ENCODE measurements around the gene PLXNB1. TPM values are rescaled to one million over a fixed set of nuclear protein-coding genes. Genes with fewer than 3 reads are reported as not detected.
"Not testable (repeated sequence)": the region's sequence is repeated elsewhere in the genome, so short reads cannot be mapped to it uniquely, and the experiment has no call there.

Gene PLXNB1
- total and polyA plus RNA-seq, 4 experiments from 2014 or later: 0.48 to 5.0 (median 2.6) TPM; not detected in 1

DNA sequence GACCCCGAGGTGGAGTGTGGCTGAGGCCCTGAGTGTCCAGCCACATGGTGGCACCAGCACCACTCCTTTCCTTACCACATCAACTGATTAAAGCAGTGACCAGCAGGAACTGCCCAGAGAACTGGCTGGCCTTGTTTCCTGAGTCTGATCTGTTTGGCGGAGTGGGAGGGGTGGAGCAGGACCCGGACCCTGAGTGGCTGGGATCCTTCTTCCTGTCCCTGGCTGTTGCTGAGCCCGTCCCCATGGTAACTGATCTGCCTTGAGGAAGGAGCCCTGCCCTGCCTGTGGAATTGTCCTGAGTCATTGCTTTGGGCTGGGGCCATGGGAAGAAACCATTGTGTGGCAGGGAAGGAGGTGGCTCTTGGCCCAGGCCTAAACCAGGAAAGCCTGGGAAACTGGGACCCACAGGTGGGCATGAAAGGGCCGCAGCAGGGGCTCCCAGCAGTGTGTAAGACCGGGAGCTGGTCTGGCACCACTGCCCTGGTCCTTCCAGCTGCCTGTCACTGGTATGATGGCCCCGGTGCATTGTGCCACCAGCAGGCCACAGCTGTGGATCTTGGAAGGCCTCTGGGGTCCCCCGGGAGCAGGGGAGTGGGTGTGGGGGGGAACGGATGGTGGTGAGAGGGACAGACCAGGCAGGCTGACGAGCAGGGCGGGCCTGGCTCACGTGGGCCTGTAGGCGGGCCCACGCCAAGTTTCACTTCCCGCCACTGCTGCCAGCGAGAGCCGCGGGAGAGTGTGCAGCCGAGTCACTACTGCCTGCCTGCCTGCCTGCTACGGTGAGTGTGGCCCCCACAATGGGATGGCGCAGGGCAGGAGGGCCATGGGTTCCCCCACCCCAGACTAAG lies 35.9 kb upstream of the PLXNB1 start:
- CTCF ChIA-PET (ENCODE audit: partially characterized antibody): interaction anchor here (0.9 to 4.9 kb wide), 11 partner anchors 11 to 65 kb away, joined by 3 to 34 read pairs (median 5); partner anchors contain the start of gene SHISA5
- H3K27me3 ChIP-seq (ENCODE audit: insufficient read depth, low read length): no peaks in the 10 kb centered on the region
- H3K4me3 ChIP-seq (ENCODE audit: low read length in 2 of 2): peak overlapping the region; percentile 69 to 94
- peak overlapping the region; percentile 87 to 94 (median 90) for H3K4me3 Mint-ChIP-seq
- intact Hi-C loops (cut with micrococcal nuclease): loop anchor here (1.0 to 2.0 kb wide), 4 partner anchors 14 to 91 kb away; partner anchors contain the start of gene PFKFB4
- peak overlapping the region; percentile 86 for H3K27ac ChIP-seq (ENCODE audit: low read depth, low read length)
- peaks cover 30 to 58% (median 49%) of the 10 kb centered on the region in 4 donors for H3K4me1 Mint-ChIP-seq
- H3K4me1 ChIP-seq (ENCODE audit: insufficient read depth, low read length): peaks cover 55% of the 10 kb centered on the region
- H3K27me3 Mint-ChIP-seq: no peaks in the 10 kb centered on the region
- peaks cover 20% of the 10 kb centered on the region for H3K36me3 ChIP-seq (ENCODE audit: insufficient read depth, low read length)
- no peaks in the 10 kb centered on the region for H3K9me3 Mint-ChIP-seq
- peak overlapping the region; percentile 92 to 98 (median 96) for H3K27ac Mint-ChIP-seq
- POLR2A ChIA-PET (ENCODE audit: partially characterized antibody): interaction anchor here (0.6 to 6.4 kb wide), 19 partner anchors 7 to 96 kb away, joined by 3 to 60 read pairs (median 5); partner anchors contain the start of genes ATRIP, CCDC51, SHISA5 and TMA7
- DNase-seq: peak; percentile 78 to 83 (median 79)
- H3K9me3 ChIP-seq (ENCODE audit: control insufficient read depth in 1 of 2, low read length in 2 of 2): no peaks in the 10 kb centered on the region
- peaks cover 22 to 44% of the 10 kb centered on the region in 2 donors for H3K36me3 Mint-ChIP-seq

- DNase-seq: no peak
- Mint-ChIP-seq H3K4me3 (peak overlapping the region; percentile 31 to 94 (median 90)), H3K4me1 (peaks cover 31 to 59% (median 48%) of the 10 kb centered on the region in 4 donors), H3K27me3 (no peaks in the 10 kb centered on the region), H3K27ac (peak overlapping the region; percentile 92 to 98 (median 96)), H3K9me3 (no peaks in the 10 kb centered on the region), H3K36me3 (peaks cover 27 to 48% of the 10 kb centered on the region in 2 donors)
- no peaks in the 10 kb centered on the region for H3K9me3 ChIP-seq (ENCODE audit: control insufficient read depth in 1 of 2, low read length in 2 of 2)
- intact Hi-C loops (cut with micrococcal nuclease): no loop called here
- no peak overlapping the region for H3K4me3 ChIP-seq (ENCODE audit: low read length in 2 of 2)
- ChIA-PET POLR2A (ENCODE audit: partially characterized antibody) (interaction anchor here (0.6 to 6.4 kb wide), 8 partner anchors 8 to 97 kb away, joined by 3 to 60 read pairs (median 15); partner anchors contain the start of genes ATRIP, CCDC51, SHISA5 and TMA7), CTCF (ENCODE audit: partially characterized antibody) (interaction anchor here (1.2 to 4.9 kb wide), 4 partner anchors 12 to 93 kb away, joined by 3 to 34 read pairs (median 6); no protein-coding TSS in a partner anchor)
- H3K4me1 ChIP-seq (ENCODE audit: insufficient read depth, low read length): peaks cover 50% of the 10 kb centered on the region
- no peaks in the 10 kb centered on the region for H3K27me3 ChIP-seq (ENCODE audit: insufficient read depth, low read length)
- H3K27ac ChIP-seq (ENCODE audit: low read depth, low read length): peak overlapping the region; percentile 86
- peaks cover 23% of the 10 kb centered on the region for H3K36me3 ChIP-seq (ENCODE audit: insufficient read depth, low read length)
Measured at GRCh38 chr3:48465237-48465530, 35.3 kb upstream of the PLXNB1 start.

DNA sequence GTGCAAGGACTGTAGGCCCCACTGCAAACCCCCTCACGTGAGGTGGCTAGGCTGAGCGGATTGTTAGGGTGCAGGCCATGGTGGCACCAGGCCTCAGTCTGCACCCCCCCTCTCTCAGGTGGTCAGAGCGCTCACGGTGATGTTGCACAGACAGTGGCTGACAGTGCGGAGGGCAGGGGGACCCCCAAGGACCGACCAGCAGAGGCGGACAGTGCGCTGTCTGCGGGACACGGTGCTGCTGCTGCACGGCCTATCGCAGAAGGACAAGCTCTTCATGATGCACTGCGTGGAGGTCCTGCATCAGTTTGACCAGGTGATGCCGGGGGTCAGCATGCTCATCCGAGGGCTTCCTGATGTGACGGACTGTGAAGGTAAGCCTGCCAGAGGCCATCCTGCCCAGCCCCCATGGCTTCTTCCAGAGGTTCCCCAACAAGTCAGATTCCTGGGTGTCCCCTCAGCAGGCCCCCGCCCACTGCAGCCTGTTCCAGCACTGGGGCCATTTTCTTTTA lies 34.9 kb upstream of the PLXNB1 start:
- intact Hi-C loops (cut with micrococcal nuclease): no loop called here
- H3K27ac Mint-ChIP-seq: peak overlapping the region in 5 of 7 donors; percentile 85 to 98 (median 95)
- POLR2A ChIA-PET (ENCODE audit: partially characterized antibody): interaction anchor here (1.3 to 6.4 kb wide), 6 partner anchors 8 to 97 kb away, joined by 3 to 60 read pairs (median 15); partner anchors contain the start of genes ATRIP, CCDC51 and TMA7
- H3K4me3 Mint-ChIP-seq: no peak overlapping the region
- Histone ChIP-seq H3K4me1 (ENCODE audit: insufficient read depth, low read length) (peaks cover 45% of the 10 kb centered on the region), H3K4me3 (ENCODE audit: low read length in 2 of 2) (no peak overlapping the region), H3K27ac (ENCODE audit: low read depth, low read length) (no peak overlapping the region), H3K9me3 (ENCODE audit: control insufficient read depth in 1 of 2, low read length in 2 of 2) (no peaks in the 10 kb centered on the region), H3K27me3 (ENCODE audit: insufficient read depth, low read length) (no peaks in the 10 kb centered on the region), H3K36me3 (ENCODE audit: insufficient read depth, low read length) (peaks cover 27% of the 10 kb centered on the region)
- CTCF ChIA-PET (ENCODE audit: partially characterized antibody): interaction anchor here (1.2 to 3.7 kb wide), 5 partner anchors 29 to 93 kb away, joined by 3 to 18 read pairs (median 6); no protein-coding TSS in a partner anchor
- peaks cover 28 to 55% (median 44%) of the 10 kb centered on the region in 4 donors for H3K4me1 Mint-ChIP-seq
- H3K27me3 Mint-ChIP-seq: no peaks in the 10 kb centered on the region
- peaks cover 28 to 47% of the 10 kb centered on the region in 2 donors for H3K36me3 Mint-ChIP-seq
- no peak for DNase-seq
- H3K9me3 Mint-ChIP-seq: no peaks in the 10 kb centered on the region

DNA sequence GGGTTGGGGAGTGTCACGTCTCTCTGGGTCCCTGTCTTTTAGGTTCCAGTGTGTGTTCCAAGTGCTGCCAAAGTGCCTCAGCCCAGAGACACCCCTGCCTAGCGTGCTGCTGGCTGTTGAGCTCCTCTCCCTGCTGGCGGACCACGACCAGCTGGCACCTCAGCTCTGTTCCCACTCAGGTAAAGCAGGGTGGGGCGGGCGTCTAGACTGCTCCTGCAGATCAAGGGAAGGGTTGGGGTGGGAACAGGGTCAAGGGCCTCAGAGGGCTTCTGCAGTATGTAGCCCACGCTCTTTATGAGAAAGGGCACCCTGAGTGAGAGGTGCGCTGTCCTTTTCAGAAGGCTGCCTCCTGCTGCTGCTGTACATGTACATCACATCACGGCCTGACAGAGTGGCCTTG lies 33.8 kb upstream of the PLXNB1 start:
- Histone ChIP-seq H3K9me3 (ENCODE audit: control insufficient read depth in 1 of 2, low read length in 2 of 2) (no peaks in the 10 kb centered on the region), H3K27me3 (ENCODE audit: insufficient read depth, low read length) (no peaks in the 10 kb centered on the region), H3K36me3 (ENCODE audit: insufficient read depth, low read length) (peaks cover 30% of the 10 kb centered on the region), H3K4me1 (ENCODE audit: insufficient read depth, low read length) (peaks cover 35% of the 10 kb centered on the region), H3K27ac (ENCODE audit: low read depth, low read length) (no peak overlapping the region), H3K4me3 (ENCODE audit: low read length in 2 of 2) (no peak overlapping the region)
- intact Hi-C loops (cut with micrococcal nuclease): no loop called here
- ChIA-PET POLR2A (ENCODE audit: partially characterized antibody) (interaction anchor here (1.0 to 6.4 kb wide), 6 partner anchors 10 to 43 kb away, joined by 3 to 60 read pairs (median 8); partner anchors contain the start of genes ATRIP, CCDC51 and TMA7), CTCF (ENCODE audit: partially characterized antibody) (interaction anchor here (1.2 to 3.7 kb wide), 5 partner anchors 28 to 85 kb away, joined by 3 to 18 read pairs (median 4); no protein-coding TSS in a partner anchor)
- Mint-ChIP-seq H3K36me3 (peaks cover 27 to 43% of the 10 kb centered on the region in 2 donors), H3K9me3 (no peaks in the 10 kb centered on the region), H3K4me3 (no peak overlapping the region), H3K4me1 (peaks cover 21 to 45% (median 34%) of the 10 kb centered on the region in 4 donors), H3K27ac (peak overlapping the region in 3 of 7 donors; percentile 36 to 92 (median 60)), H3K27me3 (no peaks in the 10 kb centered on the region)
- no peak for DNase-seq

DNA sequence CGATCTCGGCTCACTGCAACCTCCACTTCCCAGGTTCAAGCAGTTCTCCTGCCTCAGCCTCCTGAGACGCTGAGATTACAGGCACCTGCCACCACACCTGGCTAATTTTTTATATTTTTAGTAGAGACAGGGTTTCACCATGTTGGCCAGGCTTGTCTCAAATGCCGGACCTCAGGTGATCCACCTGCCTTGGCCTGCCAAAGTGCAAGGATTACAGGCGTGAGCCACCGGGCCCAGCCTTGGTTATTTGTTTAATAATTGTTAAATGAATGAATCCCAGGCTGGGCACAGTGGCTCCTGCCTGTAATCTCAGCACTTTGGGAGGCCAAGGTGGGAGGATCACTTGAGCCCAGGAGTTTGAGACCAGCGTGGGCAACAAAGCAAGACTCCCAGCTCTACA lies 31.9 kb upstream of the PLXNB1 start:
- H3K9me3 ChIP-seq (ENCODE audit: control insufficient read depth in 1 of 2, low read length in 2 of 2); H3K27me3 Mint-ChIP-seq; intact Hi-C loops (cut with micrococcal nuclease); H3K4me3 Mint-ChIP-seq; H3K27ac Mint-ChIP-seq; DNase-seq; H3K27ac ChIP-seq (ENCODE audit: low read depth, low read length); H3K9me3 Mint-ChIP-seq; H3K4me3 ChIP-seq (ENCODE audit: low read length in 2 of 2); H3K27me3 ChIP-seq (ENCODE audit: insufficient read depth, low read length): not testable (repeated sequence)
- peaks cover 10 to 25% (median 15%) of the 10 kb centered on the region in 4 donors for H3K4me1 Mint-ChIP-seq
- peaks cover 15 to 39% of the 10 kb centered on the region in 2 donors for H3K36me3 Mint-ChIP-seq
- Histone ChIP-seq H3K4me1 (ENCODE audit: insufficient read depth, low read length) (peaks cover 15% of the 10 kb centered on the region), H3K36me3 (ENCODE audit: insufficient read depth, low read length) (peaks cover 19% of the 10 kb centered on the region)
- CTCF ChIA-PET (ENCODE audit: partially characterized antibody): interaction anchor here (1.3 to 3.7 kb wide), 4 partner anchors 8 to 61 kb away, joined by 3 to 18 read pairs (median 6); no protein-coding TSS in a partner anchor
- POLR2A ChIA-PET (ENCODE audit: partially characterized antibody): interaction anchor here (0.6 to 6.4 kb wide), 5 partner anchors 15 to 1893 kb away, joined by 3 to 60 read pairs (median 3); partner anchors contain the start of genes ATRIP, CCDC51 and UQCRC1

DNA sequence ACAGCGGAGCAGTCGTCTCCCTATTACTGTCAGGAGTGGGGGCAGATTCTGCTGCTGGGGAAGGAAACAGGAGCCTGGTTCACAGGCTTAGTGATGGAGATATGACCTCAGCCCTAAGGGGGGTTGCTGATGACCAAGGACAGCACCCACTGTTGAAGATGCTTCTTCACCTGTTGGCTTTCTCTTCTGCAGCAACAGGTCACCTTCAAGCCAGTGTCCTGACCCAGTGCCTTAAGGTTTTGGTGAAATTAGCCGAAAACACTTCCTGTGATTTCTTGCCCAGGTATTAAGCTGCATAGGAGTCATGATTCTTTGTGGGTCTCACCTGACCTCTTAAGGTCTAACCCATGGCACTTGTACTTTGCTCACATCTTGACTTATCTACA lies 30.6 kb upstream of the PLXNB1 start:
- CTCF ChIA-PET (ENCODE audit: partially characterized antibody): interaction anchor here (1.8 to 5.9 kb wide), 2 partner anchors 47 to 60 kb away, joined by 5 to 31 read pairs; no protein-coding TSS in a partner anchor
- H3K27ac Mint-ChIP-seq: peak overlapping the region in 3 of 7 donors; percentile 49 to 82 (median 68)

More for the DNA sequence above, 30.6 kb upstream of the PLXNB1 start:
- Histone ChIP-seq H3K27me3 (ENCODE audit: insufficient read depth, low read length) (no peaks in the 10 kb centered on the region), H3K27ac (ENCODE audit: low read depth, low read length) (no peak overlapping the region), H3K9me3 (ENCODE audit: control insufficient read depth in 1 of 2, low read length in 2 of 2) (no peaks in the 10 kb centered on the region), H3K4me1 (ENCODE audit: insufficient read depth, low read length) (peaks cover 5% of the 10 kb centered on the region), H3K36me3 (ENCODE audit: insufficient read depth, low read length) (peaks cover 27% of the 10 kb centered on the region), H3K4me3 (ENCODE audit: low read length in 2 of 2) (no peak overlapping the region)
- Mint-ChIP-seq H3K4me3 (no peak overlapping the region), H3K36me3 (peaks cover 15 to 34% of the 10 kb centered on the region in 2 donors), H3K9me3 (no peaks in the 10 kb centered on the region), H3K4me1 (peaks cover 3 to 16% (median 8%) of the 10 kb centered on the region in 4 donors), H3K27me3 (no peaks in the 10 kb centered on the region)
- no peak for DNase-seq
- intact Hi-C loops (cut with micrococcal nuclease): no loop called here
- POLR2A ChIA-PET (ENCODE audit: partially characterized antibody): no interaction called here
